ENCODE results near the gene HYLS1. TPM values are rescaled to one million over a fixed set of nuclear protein-coding genes. Genes with fewer than 3 reads are reported as not detected.

HYLS1 gene
- total RNA-seq, 2 experiments from 2014 or later = 7.2 to 9.3 TPM

DNA sequence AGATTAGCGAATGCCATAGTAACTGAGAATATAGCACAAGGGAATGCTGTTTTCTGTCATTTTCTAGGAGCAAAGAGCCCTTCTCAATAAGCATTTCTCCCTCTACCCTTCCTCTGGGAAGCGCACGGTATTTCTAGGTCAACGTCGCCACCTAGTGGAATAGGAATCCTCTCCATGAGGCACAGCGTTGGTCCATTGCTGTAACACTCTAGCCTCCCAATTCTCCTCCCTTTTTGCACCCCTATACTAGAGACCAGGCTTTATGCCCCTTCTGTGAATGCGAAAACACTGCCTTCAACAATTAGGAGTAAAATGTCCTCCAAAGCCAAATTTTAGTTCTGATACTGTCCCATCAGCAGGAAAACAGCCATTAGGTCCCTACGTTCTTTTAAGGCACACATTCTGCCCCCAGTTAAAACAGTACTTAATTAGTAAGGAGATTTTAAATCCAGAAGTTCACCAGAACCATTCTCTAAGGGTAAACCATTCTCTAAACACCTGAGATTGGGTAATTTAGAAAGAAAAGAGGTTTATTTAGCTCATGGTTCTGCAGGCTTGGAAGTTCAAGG, 12.8 kb upstream of the HYLS1 start:
- Mint-ChIP-seq H3K36me3 (ENCODE audit: low read depth) (no peaks in the 10 kb centered on the region), H3K4me1 (no peaks in the 10 kb centered on the region), H3K27ac (no peak overlapping the region), H3K4me3 (no peak overlapping the region), H3K27me3 (peaks cover 2% of the 10 kb centered on the region), H3K9me3 (ENCODE audit: low read depth) (peaks cover 5% of the 10 kb centered on the region)
- DNase-seq (peak; percentile 70), ATAC-seq (peak; percentile 85)
- ChIA-PET CTCF (interaction anchor here (0.6 to 1.4 kb wide), 7 partner anchors 11 to 1002 kb away, joined by 3 to 4 read pairs (median 3); no protein-coding TSS in a partner anchor), POLR2A (no interaction called here)
- intact Hi-C loops (cut with DNase I, micrococcal nuclease) = loop anchor here (1.0 to 10.0 kb wide), 5 partner anchors 150 to 710 kb away; partner anchors contain the start of genes CHEK1 (in 1 of the 2) and PKNOX2 (in 1 of the 2)

DNA sequence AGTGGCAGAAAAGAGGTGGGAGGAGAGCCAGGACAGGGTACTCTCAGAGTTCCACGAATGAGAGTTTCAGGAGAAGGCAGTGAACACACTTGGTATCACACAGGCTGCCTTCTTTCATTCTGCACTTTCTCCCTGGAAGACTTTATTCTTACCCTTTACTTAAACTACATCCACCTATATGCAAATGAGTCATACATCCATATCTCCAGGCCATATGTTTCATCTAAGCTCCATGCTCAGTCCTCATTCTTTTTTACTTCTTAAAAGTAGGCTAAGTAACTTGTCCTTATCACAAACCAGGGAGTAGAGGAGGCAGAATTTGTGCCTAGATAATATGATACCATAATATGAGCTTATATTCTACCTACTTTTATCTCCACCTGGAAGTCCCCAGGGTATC, 6.2 kb upstream of the HYLS1 start:
- H3K27ac Mint-ChIP-seq = no peak overlapping the region
- ChIA-PET POLR2A (interaction anchor here (0.7 kb wide), 1 partner anchor 233 kb away, joined by 8 read pairs; no protein-coding TSS in a partner anchor), CTCF (no interaction called here)
- DNase-seq = no peak
- no peaks in the 10 kb centered on the region for H3K36me3 Mint-ChIP-seq (ENCODE audit: low read depth)
- H3K4me1 Mint-ChIP-seq = peaks cover 3% of the 10 kb centered on the region
- H3K27me3 Mint-ChIP-seq = no peaks in the 10 kb centered on the region
- ATAC-seq = no peak
- H3K4me3 Mint-ChIP-seq = no peak overlapping the region
- no peaks in the 10 kb centered on the region for H3K9me3 Mint-ChIP-seq (ENCODE audit: low read depth)
- intact Hi-C loops (cut with DNase I, micrococcal nuclease) = no loop called here

DNA sequence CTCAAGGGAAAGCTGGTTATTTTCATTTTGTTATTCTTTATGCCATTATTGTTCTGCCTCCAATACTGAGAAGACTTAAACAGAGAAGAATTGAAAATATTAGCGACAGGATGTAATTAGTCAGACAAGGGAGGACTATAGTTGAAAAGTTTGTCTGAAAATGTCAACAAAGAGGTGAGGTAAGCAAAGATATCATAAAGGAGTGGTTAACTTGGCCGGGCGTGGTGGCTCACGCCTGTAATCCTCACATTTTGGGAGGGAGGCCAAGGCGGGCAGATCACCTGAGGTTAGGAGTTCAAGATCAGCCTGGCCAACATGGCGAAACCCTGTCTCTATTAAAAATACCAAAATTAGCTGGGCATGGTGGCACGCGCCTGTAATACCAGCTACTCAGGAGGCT, 4.1 kb upstream of the HYLS1 start:
- Mint-ChIP-seq H3K4me1 (peaks cover 16% of the 10 kb centered on the region), H3K9me3 (ENCODE audit: low read depth) (no peaks in the 10 kb centered on the region), H3K27me3 (no peaks in the 10 kb centered on the region), H3K4me3 (no peak overlapping the region), H3K36me3 (ENCODE audit: low read depth) (peaks cover 2% of the 10 kb centered on the region), H3K27ac (no peak overlapping the region)
- POLR2A ChIA-PET = no interaction called here
- DNase-seq = no peak
- intact Hi-C loops (cut with DNase I, micrococcal nuclease) = no loop called here
- no peak for ATAC-seq
- CTCF ChIA-PET = no interaction called here

DNA sequence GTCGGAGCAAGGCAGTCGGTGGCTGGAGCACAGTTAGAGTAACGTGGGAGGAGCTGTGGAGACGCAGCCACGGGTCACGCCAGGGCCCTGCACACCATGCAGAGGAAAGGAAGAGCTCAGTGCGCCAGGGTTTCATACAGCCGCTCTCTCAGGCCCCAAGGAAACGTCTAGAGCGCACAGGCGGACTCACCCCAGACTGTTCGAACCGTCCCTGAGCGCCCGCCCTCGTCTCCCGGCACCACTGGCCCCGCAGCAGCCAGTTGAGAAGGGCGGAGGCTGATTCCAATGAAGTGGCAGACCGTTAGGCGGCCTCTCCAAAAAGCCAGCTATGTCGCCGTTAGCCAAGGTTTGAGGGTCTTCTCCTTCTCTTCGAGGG, 483 bp upstream of the HYLS1 start:
- CTCF ChIA-PET = interaction anchor here (0.8 to 1.8 kb wide), 5 partner anchors 10 to 261 kb away, joined by 3 to 14 read pairs (median 5); partner anchors contain the start of gene PUS3
- Mint-ChIP-seq H3K27me3 (no peaks in the 10 kb centered on the region), H3K36me3 (ENCODE audit: low read depth) (peaks cover 5% of the 10 kb centered on the region), H3K9me3 (ENCODE audit: low read depth) (no peaks in the 10 kb centered on the region), H3K4me1 (peaks cover 36% of the 10 kb centered on the region), H3K4me3 (peak overlapping the region; percentile 78), H3K27ac (peak overlapping the region; percentile 87)
- peak; percentile 32 for ATAC-seq
- intact Hi-C loops (cut with DNase I, micrococcal nuclease) = loop anchor here (1.0 to 5.0 kb wide), 15 partner anchors 16 to 1265 kb away; partner anchors contain the start of genes CCDC15 (in 2 of the 2), PUS3 (in 2 of the 2), STT3A (in 2 of the 2) and CDON (in 1 of the 2)
- DNase-seq = peak; percentile 65
- POLR2A ChIA-PET = interaction anchor here (1.1 to 2.1 kb wide), 6 partner anchors 10 to 1141 kb away, joined by 3 to 23 read pairs (median 10); partner anchors contain the start of genes CHEK1, EI24 and PUS3

GRCh38 chr11:125890447-125891100, 3.1 kb downstream of the HYLS1 start:
- H3K4me3 Mint-ChIP-seq = no peak overlapping the region
- CTCF ChIA-PET = interaction anchor here (0.7 to 1.1 kb wide), 2 partner anchors 9 to 12 kb away, joined by 3 to 4 read pairs; partner anchors contain the start of gene PUS3

DNA sequence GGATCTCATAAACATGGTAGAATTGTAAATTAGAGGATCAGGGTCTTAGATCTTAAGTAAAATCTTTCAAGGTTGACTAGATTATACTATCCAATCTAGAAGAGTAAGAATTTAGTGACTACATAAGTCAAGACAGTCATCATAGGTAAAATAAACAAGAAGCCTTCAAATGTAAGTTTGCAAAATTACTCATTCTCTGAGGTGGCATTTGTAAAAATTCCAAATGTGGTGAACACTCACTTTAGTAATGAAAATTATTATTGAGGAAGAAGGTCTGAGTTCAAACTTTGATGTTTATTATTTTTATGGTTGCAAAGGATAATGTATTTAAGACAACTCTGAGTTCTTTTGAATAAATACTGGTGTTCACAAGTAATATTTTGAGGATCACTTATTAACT, 4.6 kb downstream of the HYLS1 start:
- intact Hi-C loops (cut with DNase I, micrococcal nuclease) = no loop called here
- Mint-ChIP-seq H3K4me3 (no peak overlapping the region), H3K36me3 (ENCODE audit: low read depth) (peaks cover 38% of the 10 kb centered on the region), H3K4me1 (peaks cover 36% of the 10 kb centered on the region), H3K9me3 (ENCODE audit: low read depth) (no peaks in the 10 kb centered on the region), H3K27ac (no peak overlapping the region), H3K27me3 (no peaks in the 10 kb centered on the region)
- ATAC-seq (no peak), DNase-seq (no peak)
- ChIA-PET POLR2A (interaction anchor here (0.5 kb wide), 1 partner anchor 81 kb away, joined by 3 read pairs; no protein-coding TSS in a partner anchor), CTCF (interaction anchor here (1.6 kb wide), 1 partner anchor 11 kb away, joined by 4 read pairs; the partner anchor contains the start of gene PUS3)

More at GRCh38 chr11:125890447-125891100, 3.1 kb downstream of the HYLS1 start:
- Mint-ChIP-seq H3K4me1 (peaks cover 43% of the 10 kb centered on the region), H3K27me3 (no peaks in the 10 kb centered on the region), H3K9me3 (ENCODE audit: low read depth) (no peaks in the 10 kb centered on the region), H3K36me3 (ENCODE audit: low read depth) (peaks cover 33% of the 10 kb centered on the region), H3K27ac (no peak overlapping the region)
- DNase-seq (no peak), ATAC-seq (no peak)
- POLR2A ChIA-PET = no interaction called here
- intact Hi-C loops (cut with DNase I, micrococcal nuclease) = no loop called here

GRCh38 chr11:125892994-125893393, 5.5 kb downstream of the HYLS1 start:
- H3K27me3 Mint-ChIP-seq = no peaks in the 10 kb centered on the region
- H3K4me3 Mint-ChIP-seq = no peak overlapping the region
- intact Hi-C loops (cut with DNase I, micrococcal nuclease) = no loop called here
- POLR2A ChIA-PET = no interaction called here
- DNase-seq (no peak), ATAC-seq (no peak)
- no peak overlapping the region for H3K27ac Mint-ChIP-seq
- peaks cover 39% of the 10 kb centered on the region for H3K4me1 Mint-ChIP-seq
- CTCF ChIA-PET = interaction anchor here (1.6 kb wide), 1 partner anchor 10 kb away, joined by 4 read pairs; the partner anchor contains the start of gene PUS3
- H3K36me3 Mint-ChIP-seq (ENCODE audit: low read depth) = peaks cover 39% of the 10 kb centered on the region
- no peaks in the 10 kb centered on the region for H3K9me3 Mint-ChIP-seq (ENCODE audit: low read depth)

DNA sequence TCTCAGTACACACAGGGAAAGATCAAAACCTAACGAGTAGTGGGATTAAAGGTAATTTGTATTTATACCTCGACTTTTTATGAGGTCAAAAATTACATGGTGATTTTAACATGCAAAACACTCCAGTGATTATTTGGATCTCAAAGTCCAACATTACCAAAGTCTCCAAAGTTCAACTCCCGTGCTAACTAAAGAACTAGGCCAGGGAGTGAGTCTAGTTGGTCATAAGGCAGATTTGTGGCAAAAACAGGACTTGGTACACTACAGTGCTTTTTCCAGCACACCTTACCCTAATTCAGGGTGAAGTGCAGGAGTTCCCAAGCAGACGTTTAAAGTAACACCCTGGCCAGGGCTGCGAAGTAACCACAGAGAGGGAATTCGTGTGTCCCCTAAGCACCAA, 14.4 kb downstream of the HYLS1 start:
- POLR2A ChIA-PET = no interaction called here

DNA sequence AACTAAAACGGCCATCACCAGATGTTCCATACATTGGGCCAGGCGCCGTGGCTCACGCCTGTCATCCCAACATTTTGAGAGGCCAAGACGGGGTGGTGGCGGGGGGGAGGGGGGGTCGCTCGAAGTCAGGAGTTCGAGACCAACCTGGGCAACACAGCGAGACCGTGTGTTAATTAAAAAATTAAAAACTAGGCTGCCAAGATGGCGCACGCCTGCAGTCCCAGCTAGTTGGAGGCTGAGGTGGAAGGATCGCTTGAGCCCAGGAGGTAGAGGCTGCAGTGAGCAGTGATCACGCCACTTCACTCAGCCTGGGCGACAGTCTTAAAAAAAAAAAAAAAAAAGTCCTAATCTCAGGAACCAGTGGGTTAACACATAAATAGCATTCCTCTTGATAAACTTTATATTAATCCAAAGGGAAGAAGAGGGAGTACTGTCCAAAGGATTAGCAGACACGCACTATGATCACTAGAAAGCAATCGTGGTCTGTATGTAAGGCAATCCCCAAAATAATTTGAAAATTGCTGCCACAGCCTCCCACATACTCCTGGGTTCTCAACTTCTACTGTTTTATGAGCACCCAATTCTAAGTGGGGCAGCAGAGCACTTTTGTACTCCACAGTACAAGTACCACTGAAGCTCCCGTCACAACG, 14.9 kb downstream of the HYLS1 start:
- Mint-ChIP-seq H3K4me3 (peak overlapping the region; percentile 95), H3K27ac (peak overlapping the region; percentile 97), H3K9me3 (ENCODE audit: low read depth) (no peaks in the 10 kb centered on the region), H3K27me3 (peaks cover 17% of the 10 kb centered on the region), H3K4me1 (peaks cover 42% of the 10 kb centered on the region), H3K36me3 (ENCODE audit: low read depth) (peaks cover 33% of the 10 kb centered on the region)
- ATAC-seq (no peak), DNase-seq (no peak)
- ChIA-PET POLR2A (interaction anchor here (0.6 to 2.0 kb wide), 3 partner anchors 15 to 315 kb away, joined by 3 to 23 read pairs (median 5); partner anchors contain the start of gene HYLS1), CTCF (interaction anchor here (1.0 to 2.0 kb wide), 6 partner anchors 10 to 277 kb away, joined by 3 to 14 read pairs (median 4); partner anchors contain the start of genes CHEK1 and HYLS1)
- intact Hi-C loops (cut with DNase I, micrococcal nuclease) = loop anchor here (2.0 kb wide), 1 partner anchor 366 kb away; the partner anchor contains the start of genes FOXRED1 (in 2 of the 2) and SRPRA (in 2 of the 2)

More for the DNA sequence above, 14.4 kb downstream of the HYLS1 start:
- Mint-ChIP-seq H3K27me3 (peaks cover 17% of the 10 kb centered on the region), H3K4me3 (peak overlapping the region; percentile 95), H3K4me1 (peaks cover 46% of the 10 kb centered on the region), H3K9me3 (ENCODE audit: low read depth) (no peaks in the 10 kb centered on the region), H3K27ac (peak overlapping the region; percentile 4), H3K36me3 (ENCODE audit: low read depth) (peaks cover 33% of the 10 kb centered on the region)
- no peak for ATAC-seq
- intact Hi-C loops (cut with DNase I, micrococcal nuclease) = loop anchor here (2.0 kb wide), 1 partner anchor 367 kb away; the partner anchor contains the start of genes FOXRED1 (in 2 of the 2) and SRPRA (in 2 of the 2)
- CTCF ChIA-PET = no interaction called here
- DNase-seq = no peak

GRCh38 chr11:125902927-125903710, 15.7 kb downstream of the HYLS1 start, which contains the start of gene PUS3:
Gene PUS3, minus strand, starts transcription at chr11:125903206. Its CDS starts 6,922 bp downstream, at chr11:125896284.
- CTCF ChIA-PET = interaction anchor here (0.6 to 2.0 kb wide), 8 partner anchors 11 to 402 kb away, joined by 3 to 14 read pairs (median 4); partner anchors contain the start of genes CHEK1 and HYLS1
- DNase-seq (peak; percentile 94), ATAC-seq (peak; percentile 97)
- H3K9me3 Mint-ChIP-seq (ENCODE audit: low read depth) = no peaks in the 10 kb centered on the region
- peaks cover 29% of the 10 kb centered on the region for H3K36me3 Mint-ChIP-seq (ENCODE audit: low read depth)
- peak within 1 kb of the TSS; percentile 97 for H3K27ac Mint-ChIP-seq
- POLR2A ChIA-PET = interaction anchor here (0.6 to 2.0 kb wide), 5 partner anchors 16 to 362 kb away, joined by 3 to 23 read pairs (median 4); partner anchors contain the start of gene HYLS1
- intact Hi-C loops (cut with DNase I, micrococcal nuclease) = loop anchor here (1.0 to 2.0 kb wide), 4 partner anchors 16 to 366 kb away; partner anchors contain the start of genes FOXRED1 (in 2 of the 2), HYLS1 (in 2 of the 2), SRPRA (in 2 of the 2) and FAM118B (in 1 of the 2)
- H3K4me3 Mint-ChIP-seq = peak within 1 kb of the TSS; percentile 95
- peaks cover 35% of the 10 kb centered on the region for H3K4me1 Mint-ChIP-seq
- H3K27me3 Mint-ChIP-seq = peaks cover 17% of the 10 kb centered on the region

All from activated CD4-positive, alpha-beta T cell treated with anti-CD3 and anti-CD28 coated beads for 36 hours (primary cell).